Right atrium auricular region (tissue), 2 donors: Measurements from ENCODE around the gene PACSIN2. TPM values are rescaled to one million over a fixed set of nuclear protein-coding genes. Genes with fewer than 3 reads are reported as not detected.

Experiments used
- DNase-seq: peaks from one replicate; pipeline ENCODE4 v3.0.0-alpha.2; 2019; ENCODE audit warnings: low spot score
- H3K27ac ChIP-seq, 2 donors: fragments of 200-600 bp; sonication (generic); 1 replicate in 1 of 2; 2 replicates in 1 of 2; pipeline ENCODE4 v1.5.1; 2016 to 2019
- H3K27me3 ChIP-seq, 2 donors: fragments of 200-600 bp; sonication (generic); one replicate each; pipeline versions ENCODE4 v1.5.1 to v1.6.0; 2017 to 2019
- H3K36me3 ChIP-seq: fragments of 200-600 bp; sonication (generic); one replicate; pipeline ENCODE4 v1.5.1; 2016
- H3K4me1 ChIP-seq, 2 donors: fragments of 200-600 bp; sonication (generic); one replicate each; pipeline versions ENCODE4 v1.5.1 to v1.6.0; 2017 to 2019
- H3K4me3 ChIP-seq, 2 donors: fragments of 200-600 bp; sonication (generic); 1 replicate in 1 of 2; 2 replicates in 1 of 2; pipeline ENCODE4 v1.5.1; 2017 to 2019; ENCODE audit warnings: mild to moderate bottlenecking in 1 of 2, moderate library complexity in 1 of 2
- H3K9me3 ChIP-seq, 2 donors: fragments of 200-600 bp; sonication (generic); one replicate each; pipeline ENCODE4 v1.5.1; 2019
- CTCF ChIP-seq, 2 donors: fragments of 200-600 bp; sonication (generic); IDR thresholded peaks; one replicate each; pipeline ENCODE4 v1.5.1; 2019; ENCODE audit warnings: antibody characterized with exemption in 2 of 2
- total RNA-seq, 2 donors: library from RNA; depleted of rRNA; stranded (reverse); fragments of >200 nt; gene quantifications; one replicate each; pipeline ENCODE4 v1.1.0, GENCODE V29; 2016

PACSIN2 gene
- total RNA-seq, 2 donors from 2014 or later: 66.3 to 89.8 TPM

- Histone ChIP-seq H3K4me3 (no peak overlapping the region), H3K4me1 (no peaks in the 10 kb centered on the region), H3K27ac (no peak overlapping the region), H3K9me3 (no peaks in the 10 kb centered on the region), H3K27me3 (no peaks in the 10 kb centered on the region), H3K36me3 (peaks cover 9% of the 10 kb centered on the region)
- no peak for TF ChIP-seq CTCF (IDR thresholded peaks at IDR 0.05)
- DNase-seq: no peak
Observed at GRCh38 chr22:43047605-43048004, 32.7 kb upstream of the PACSIN2 start.

GRCh38 chr22:43044290-43044712 is 29.4 kb upstream of the PACSIN2 start:
- no peak overlapping the region for H3K27ac ChIP-seq
- no peak for TF ChIP-seq CTCF (IDR thresholded peaks at IDR 0.05)

GRCh38 chr22:43042101-43042780 is 27.3 kb upstream of the PACSIN2 start:
- H3K9me3 ChIP-seq: no peaks in the 10 kb centered on the region
- no peaks in the 10 kb centered on the region for H3K36me3 ChIP-seq
- no peak for TF ChIP-seq CTCF (IDR thresholded peaks at IDR 0.05)
- no peaks in the 10 kb centered on the region for H3K27me3 ChIP-seq
- H3K27ac ChIP-seq: no peak overlapping the region
- H3K4me3 ChIP-seq: no peak overlapping the region
- no peaks in the 10 kb centered on the region for H3K4me1 ChIP-seq
- DNase-seq: no peak

More at GRCh38 chr22:43044290-43044712, 29.4 kb upstream of the PACSIN2 start:
- DNase-seq: no peak
- no peaks in the 10 kb centered on the region for H3K36me3 ChIP-seq
- no peaks in the 10 kb centered on the region for H3K9me3 ChIP-seq
- H3K27me3 ChIP-seq: no peaks in the 10 kb centered on the region
- H3K4me1 ChIP-seq: no peaks in the 10 kb centered on the region
- no peak overlapping the region for H3K4me3 ChIP-seq

GRCh38 chr22:43039800-43040199 is 24.9 kb upstream of the PACSIN2 start:
- DNase-seq: no peak
- Histone ChIP-seq H3K27ac (no peak overlapping the region), H3K9me3 (no peaks in the 10 kb centered on the region), H3K4me1 (peaks cover 0 to 7% of the 10 kb centered on the region in 2 donors), H3K4me3 (no peak overlapping the region), H3K27me3 (no peaks in the 10 kb centered on the region), H3K36me3 (no peaks in the 10 kb centered on the region)
- no peak for TF ChIP-seq CTCF (IDR thresholded peaks at IDR 0.05)

- DNase-seq: no peak
- no peaks in the 10 kb centered on the region for H3K27me3 ChIP-seq
- H3K27ac ChIP-seq: no peak overlapping the region
- no peaks in the 10 kb centered on the region for H3K9me3 ChIP-seq
- no peak for TF ChIP-seq CTCF (IDR thresholded peaks at IDR 0.05)
- no peaks in the 10 kb centered on the region for H3K36me3 ChIP-seq
- H3K4me3 ChIP-seq: no peak overlapping the region
- peaks cover 0 to 7% of the 10 kb centered on the region in 2 donors for H3K4me1 ChIP-seq
Observed at GRCh38 chr22:43038325-43038724, 23.4 kb upstream of the PACSIN2 start.
